Upper lobe of left lung (tissue), 4 donors: ENCODE data around the gene PTBP3.

Experiments used
- CTCF ChIP-seq, 6 experiments: fragments of 450-650 bp in 4 of 6; fragments of 200-600 bp in 2 of 6; sonication (generic) in 2 of 6; IDR thresholded peaks; one replicate each; pipeline ENCODE4 v1.5.1; 2016 to 2019; ENCODE audit warnings: antibody characterized with exemption in 6 of 6
- EP300 ChIP-seq, 4 donors: sonication (generic); formaldehyde crosslinking; IDR thresholded peaks; one replicate each; pipeline ENCODE4 v1.5.1; 2017; ENCODE audit warnings: antibody characterized with exemption in 4 of 4, control low read depth in 2 of 4
- POLR2A ChIP-seq, 4 donors: fragments of 450-650 bp; IDR thresholded peaks; one replicate each; pipeline ENCODE4 v1.5.1; 2016 to 2017; ENCODE audit warnings: antibody characterized with exemption in 4 of 4, mild to moderate bottlenecking in 2 of 4
- POLR2AphosphoS5 ChIP-seq, 2 donors: sonication (generic); formaldehyde crosslinking; IDR thresholded peaks; one replicate each; pipeline ENCODE4 v1.5.1; 2017; ENCODE audit warnings: antibody characterized with exemption in 2 of 2

GRCh38 chr9:112299514-112299913 lies 33.9 kb downstream of the PTBP3 start:
- TF ChIP-seq CTCF (IDR thresholded peaks at IDR 0.05) (no peak), POLR2A (IDR thresholded peaks at IDR 0.05) (no peak), POLR2AphosphoS5 (IDR thresholded peaks at IDR 0.05) (no peak), EP300 (IDR thresholded peaks at IDR 0.05) (no peak)
